Activated B cell treated with CpG ODN at 0.5 μM for 24 hours (primary cell): ENCODE measurements around the gene ZSWIM6. TPM values are rescaled to one million over a fixed set of nuclear protein-coding genes. Genes with fewer than 3 reads are reported as not detected.

ENCODE experiments used
- ATAC-seq: fragments of 200-7000 bp; cut with Tn5 transposase; one replicate; pipeline ENCODE4 v1.10.0; 2021; ENCODE audit warnings: low read depth, mild to moderate bottlenecking, moderate library complexity
- CTCF ChIA-PET: fragments of 350-600 bp; sonication (Branson Sonifier 250); formaldehyde crosslinking; loops from one replicate; lab custom pipeline; 2021; ENCODE audit warnings: antibody characterized with exemption; lab: Charles Lee
- POLR2A ChIA-PET: fragments of 350-600 bp; sonication (Branson Sonifier 250); formaldehyde crosslinking; loops from one replicate; lab custom pipeline; 2021; ENCODE audit warnings: antibody characterized with exemption; lab: Charles Lee
- DNase-seq: peaks from one replicate; pipeline ENCODE4 v3.0.0; 2022
- H3K27ac Mint-ChIP-seq: one replicate; pipeline ENCODE4 v1.8.0; 2020; ENCODE audit warnings: mixed read lengths
- H3K27me3 Mint-ChIP-seq: one replicate; pipeline ENCODE4 v1.8.0; 2021; ENCODE audit warnings: mixed read lengths
- H3K36me3 Mint-ChIP-seq: one replicate; pipeline ENCODE4 v1.8.0; 2021; ENCODE audit warnings: low read depth, mixed read lengths
- H3K4me1 Mint-ChIP-seq: one replicate; pipeline ENCODE4 v1.8.0; 2021; ENCODE audit warnings: mixed read lengths
- H3K4me3 Mint-ChIP-seq: one replicate; pipeline ENCODE4 v1.8.0; 2020; ENCODE audit warnings: mild to moderate bottlenecking, mixed read lengths
- H3K9me3 Mint-ChIP-seq: one replicate; pipeline ENCODE4 v1.8.0; 2020; ENCODE audit warnings: mixed read lengths
- intact Hi-C: fragments of 100-400 bp; cut with micrococcal nuclease; formaldehyde crosslinking; loops from one replicate; pipeline ENCODE4 v1.15.1; 2024
- total RNA-seq: library from RNA; stranded (reverse); gene quantifications from 2 replicates; pipeline ENCODE4 v1.2.3, GENCODE V29; 2022
- TF ChIP-seq, protein P1 (sequence below): fragments of 200-600 bp; IDR thresholded peaks from one replicate; pipeline ENCODE4 v1.8.0; 2022; ENCODE audit warnings: antibody characterized with exemption, mild to moderate bottlenecking

The ZSWIM6 gene
- total RNA-seq, 1 donor from 2014 or later = 8.5 TPM

DNA sequence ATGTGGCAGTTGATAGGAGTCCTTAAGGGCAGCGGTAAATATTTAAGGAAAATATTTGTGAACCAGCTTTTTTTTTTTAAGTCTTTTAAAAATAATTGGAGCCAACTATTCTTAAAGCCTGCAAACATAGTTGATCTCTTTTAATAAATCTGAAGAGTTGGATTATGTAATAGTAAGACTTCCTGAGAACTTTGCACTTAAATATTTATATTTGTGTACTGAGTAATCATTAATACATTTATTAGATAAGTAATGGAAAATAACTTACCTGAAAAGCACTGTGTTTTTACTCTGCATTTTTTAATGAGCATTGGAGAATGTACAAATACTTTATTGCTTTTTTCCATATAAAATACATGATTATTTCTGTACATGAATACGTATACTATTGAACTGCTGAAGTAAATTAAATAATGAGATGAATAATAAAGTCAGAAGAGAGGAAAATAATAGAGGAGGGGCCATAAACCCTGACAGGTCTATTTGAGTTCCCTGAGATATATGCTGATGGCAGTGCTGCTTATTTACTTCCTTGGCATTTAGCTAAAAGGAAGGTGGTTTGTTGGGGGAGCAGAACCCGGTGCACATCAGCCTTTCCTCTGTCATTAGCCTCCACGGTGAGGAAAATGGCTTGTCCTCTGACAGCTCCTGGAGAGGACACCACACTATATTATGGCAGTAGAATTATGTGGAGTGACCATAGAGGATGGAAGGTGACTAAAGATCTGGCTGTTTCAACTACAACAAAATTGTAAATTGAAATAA is 148.0 kb downstream of the ZSWIM6 start:
- H3K27ac Mint-ChIP-seq = no peak overlapping the region
- CTCF ChIA-PET = no interaction called here
- H3K36me3 Mint-ChIP-seq = peaks cover 26% of the 10 kb centered on the region

DNA sequence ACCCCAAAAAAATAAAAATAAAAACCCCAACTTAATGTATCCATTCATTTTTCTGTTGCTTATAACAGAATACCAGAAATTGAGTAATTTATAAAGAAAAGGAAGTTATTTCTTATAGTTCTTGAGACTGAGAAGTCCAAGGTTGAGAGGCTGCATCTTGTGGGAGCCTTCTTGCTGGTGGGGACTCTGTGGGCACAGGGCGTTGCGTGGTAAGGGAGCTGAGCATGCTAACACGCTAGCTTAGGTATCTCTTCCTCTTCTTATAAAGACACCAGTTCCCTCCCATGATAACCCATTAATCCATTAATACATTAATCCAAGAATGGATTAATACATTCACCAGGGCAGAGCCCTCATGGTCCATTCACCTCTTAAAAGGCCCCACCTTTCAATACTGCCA is 150.9 kb downstream of the ZSWIM6 start:
- H3K4me1 Mint-ChIP-seq = peaks cover 6% of the 10 kb centered on the region
- POLR2A ChIA-PET = no interaction called here
- no peak overlapping the region for H3K27ac Mint-ChIP-seq
- no peaks in the 10 kb centered on the region for H3K27me3 Mint-ChIP-seq
- CTCF ChIA-PET = no interaction called here
- H3K36me3 Mint-ChIP-seq = peaks cover 29% of the 10 kb centered on the region
- intact Hi-C loops = no loop called here
- ATAC-seq = no peak
- DNase-seq = no peak
- TF ChIP-seq, protein P1, sequence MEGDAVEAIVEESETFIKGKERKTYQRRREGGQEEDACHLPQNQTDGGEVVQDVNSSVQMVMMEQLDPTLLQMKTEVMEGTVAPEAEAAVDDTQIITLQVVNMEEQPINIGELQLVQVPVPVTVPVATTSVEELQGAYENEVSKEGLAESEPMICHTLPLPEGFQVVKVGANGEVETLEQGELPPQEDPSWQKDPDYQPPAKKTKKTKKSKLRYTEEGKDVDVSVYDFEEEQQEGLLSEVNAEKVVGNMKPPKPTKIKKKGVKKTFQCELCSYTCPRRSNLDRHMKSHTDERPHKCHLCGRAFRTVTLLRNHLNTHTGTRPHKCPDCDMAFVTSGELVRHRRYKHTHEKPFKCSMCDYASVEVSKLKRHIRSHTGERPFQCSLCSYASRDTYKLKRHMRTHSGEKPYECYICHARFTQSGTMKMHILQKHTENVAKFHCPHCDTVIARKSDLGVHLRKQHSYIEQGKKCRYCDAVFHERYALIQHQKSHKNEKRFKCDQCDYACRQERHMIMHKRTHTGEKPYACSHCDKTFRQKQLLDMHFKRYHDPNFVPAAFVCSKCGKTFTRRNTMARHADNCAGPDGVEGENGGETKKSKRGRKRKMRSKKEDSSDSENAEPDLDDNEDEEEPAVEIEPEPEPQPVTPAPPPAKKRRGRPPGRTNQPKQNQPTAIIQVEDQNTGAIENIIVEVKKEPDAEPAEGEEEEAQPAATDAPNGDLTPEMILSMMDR = no peak
- no peaks in the 10 kb centered on the region for H3K9me3 Mint-ChIP-seq
- H3K4me3 Mint-ChIP-seq = no peak overlapping the region

More for the DNA sequence above, 148.0 kb downstream of the ZSWIM6 start:
- Mint-ChIP-seq H3K4me3 (no peak overlapping the region), H3K27me3 (no peaks in the 10 kb centered on the region), H3K4me1 (peaks cover 3% of the 10 kb centered on the region), H3K9me3 (no peaks in the 10 kb centered on the region)
- DNase-seq (no peak), ATAC-seq (no peak)
- POLR2A ChIA-PET = no interaction called here
- intact Hi-C loops = no loop called here
- TF ChIP-seq, protein P1 = no peak

DNA sequence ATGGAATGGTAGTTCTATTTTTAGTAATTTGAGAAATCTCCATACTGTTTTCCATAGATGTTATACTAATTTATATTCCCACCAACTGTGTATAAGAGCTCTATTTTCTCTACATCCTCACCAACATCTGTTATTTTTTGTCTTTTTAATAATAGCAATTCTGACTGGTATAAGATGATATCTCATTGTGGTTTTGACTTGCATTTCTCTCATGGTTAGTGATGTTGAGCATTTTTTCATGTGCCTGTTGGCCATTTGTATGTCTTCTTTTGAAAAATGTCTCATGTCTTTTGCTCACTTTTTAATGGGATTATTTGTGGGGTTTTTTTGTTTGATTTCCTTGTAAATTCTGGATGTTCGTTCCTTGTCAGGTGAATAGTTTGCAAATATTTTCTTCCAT is 154.4 kb downstream of the ZSWIM6 start:
- CTCF ChIA-PET = no interaction called here
- POLR2A ChIA-PET = no interaction called here
- TF ChIP-seq, protein P1 = no peak
- no peak overlapping the region for H3K4me3 Mint-ChIP-seq
- H3K27me3 Mint-ChIP-seq = no peaks in the 10 kb centered on the region
- no peaks in the 10 kb centered on the region for H3K9me3 Mint-ChIP-seq
- no peak overlapping the region for H3K27ac Mint-ChIP-seq
- intact Hi-C loops = no loop called here
- H3K4me1 Mint-ChIP-seq = peaks cover 3% of the 10 kb centered on the region
- no peak for DNase-seq
- no peak for ATAC-seq
- peaks cover 32% of the 10 kb centered on the region for H3K36me3 Mint-ChIP-seq

DNA sequence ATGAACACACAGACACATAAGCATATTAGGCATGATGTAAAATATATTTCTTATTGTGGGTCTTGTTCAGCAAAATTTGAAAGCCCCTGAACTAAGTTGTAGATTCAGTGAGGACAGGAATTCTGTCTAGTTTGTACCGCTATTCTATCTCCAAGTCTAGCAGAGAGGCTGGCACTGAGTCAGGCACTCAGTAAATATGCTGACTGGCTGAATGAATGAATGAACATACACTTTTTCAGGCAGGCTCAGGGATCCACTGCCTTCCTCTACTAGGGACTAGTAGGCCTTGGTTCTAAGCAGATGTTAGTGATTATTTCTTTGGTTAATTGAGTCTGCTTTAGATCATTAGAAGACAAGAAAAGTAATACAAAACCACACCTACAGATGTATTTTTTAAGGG is 157.5 kb downstream of the ZSWIM6 start:
- intact Hi-C loops = no loop called here
- Mint-ChIP-seq H3K27ac (no peak overlapping the region), H3K36me3 (peaks cover 44% of the 10 kb centered on the region), H3K4me3 (no peak overlapping the region), H3K4me1 (peaks cover 3% of the 10 kb centered on the region), H3K9me3 (no peaks in the 10 kb centered on the region), H3K27me3 (no peaks in the 10 kb centered on the region)
- ChIA-PET CTCF (no interaction called here), POLR2A (no interaction called here)
- TF ChIP-seq, protein P1 = no peak
- no peak for ATAC-seq
- no peak for DNase-seq

DNA sequence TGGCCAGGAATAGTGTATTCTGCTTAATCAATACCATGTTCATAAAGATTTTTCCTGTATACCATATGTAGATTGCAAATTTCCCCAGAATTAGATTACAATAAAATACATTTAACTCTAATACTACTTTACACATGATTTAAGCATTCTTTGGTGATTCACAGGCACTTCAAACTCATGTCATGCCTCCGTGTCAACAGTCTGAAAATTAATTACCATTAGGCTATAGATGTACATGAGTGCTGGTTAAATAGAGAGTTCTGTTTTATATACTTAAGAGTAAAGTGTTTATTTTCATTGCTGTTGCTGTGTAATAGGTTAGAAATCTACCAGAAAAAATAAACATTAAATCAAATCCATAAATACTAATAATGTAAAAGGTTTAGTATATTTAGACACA is 159.8 kb downstream of the ZSWIM6 start:
- Mint-ChIP-seq H3K4me3 (no peak overlapping the region), H3K9me3 (no peaks in the 10 kb centered on the region), H3K36me3 (peaks cover 47% of the 10 kb centered on the region), H3K4me1 (no peaks in the 10 kb centered on the region), H3K27ac (no peak overlapping the region), H3K27me3 (no peaks in the 10 kb centered on the region)
- CTCF ChIA-PET = no interaction called here
- ATAC-seq (no peak), DNase-seq (no peak)
- TF ChIP-seq, protein P1 = no peak
- POLR2A ChIA-PET = no interaction called here
- intact Hi-C loops = no loop called here
